Skeletal muscle tissue (tissue), 4 donors: ENCODE results near the gene LRRC56. TPM values are rescaled to one million over a fixed set of nuclear protein-coding genes. Genes with fewer than 3 reads are reported as not detected.
A peak's percentile ranks its signal among the peaks of the same experiment; 100 is the strongest.

Experiments used
- H3K27ac ChIP-seq: one replicate; pipeline ENCODE4 v1.7.0; 2013; ENCODE audit warnings: mild to moderate bottlenecking, low read depth, low read length, inconsistent platforms
- H3K27me3 ChIP-seq, 3 donors: one replicate each; pipeline ENCODE4 v1.7.0; 2013; ENCODE audit warnings: low read length in 3 of 3; ENCODE audit not compliant: control insufficient read depth in 3 of 3, insufficient read depth in 3 of 3
- H3K36me3 ChIP-seq, 3 donors: one replicate each; pipeline ENCODE4 v1.7.0; 2013; ENCODE audit warnings: low read length in 3 of 3; ENCODE audit not compliant: control insufficient read depth in 3 of 3, insufficient read depth in 3 of 3
- H3K4me1 ChIP-seq, 3 donors: one replicate each; pipeline ENCODE4 v1.7.0; 2013; ENCODE audit warnings: low read length in 3 of 3, mild to moderate bottlenecking in 3 of 3; ENCODE audit not compliant: control insufficient read depth in 3 of 3, insufficient read depth in 3 of 3
- H3K4me3 ChIP-seq, 3 donors: one replicate each; pipeline ENCODE4 v1.7.0; 2013; ENCODE audit warnings: low read length in 3 of 3
- H3K9ac ChIP-seq, 3 donors: one replicate each; pipeline ENCODE4 v1.7.0; 2013; ENCODE audit warnings: low read length in 3 of 3, mild to moderate bottlenecking in 3 of 3, moderate library complexity in 2 of 3, low read depth in 1 of 3
- H3K9me3 ChIP-seq, 3 donors: one replicate each; pipeline ENCODE4 v1.7.0; 2013; ENCODE audit warnings: low read length in 3 of 3; ENCODE audit not compliant: control insufficient read depth in 3 of 3
- total RNA-seq: library from RNA; depleted of rRNA; stranded (reverse); fragments of >200 nt; gene quantifications from one replicate; pipeline ENCODE4 v1.2.3, GENCODE V29; 2014
- donor health status: Osteomylitis.

Gene LRRC56
- total RNA-seq, 1 donor from 2014 or later, result under 0.01 TPM

GRCh38 chr11:532527-532985 is 4.8 kb upstream of the LRRC56 start:
- Histone ChIP-seq H3K9me3 (no peaks in the 10 kb centered on the region), H3K4me1 (peaks cover 31 to 48% (median 44%) of the 10 kb centered on the region in 3 donors), H3K36me3 (peaks cover 18 to 25% (median 22%) of the 10 kb centered on the region in 3 donors), H3K4me3 (no peak overlapping the region), H3K27me3 (peaks cover 0 to 10% (median 5%) of the 10 kb centered on the region in 3 donors), H3K27ac (no peak overlapping the region), H3K9ac (no peak overlapping the region)

GRCh38 chr11:532986-533585 is 4.2 kb upstream of the LRRC56 start:
- H3K4me1 ChIP-seq, result peaks cover 33 to 54% (median 50%) of the 10 kb centered on the region in 3 donors

GRCh38 chr11:533586-534395 is 3.5 kb upstream of the LRRC56 start:
- H3K27me3 ChIP-seq, result peaks cover 0 to 22% (median 17%) of the 10 kb centered on the region in 3 donors
- H3K36me3 ChIP-seq, result peaks cover 18 to 25% (median 22%) of the 10 kb centered on the region in 3 donors
- H3K4me3 ChIP-seq, result peak overlapping the region; percentile 50 to 83 (median 81)
- no peaks in the 10 kb centered on the region for H3K9me3 ChIP-seq
- peak overlapping the region; percentile 84 to 93 (median 91) for H3K9ac ChIP-seq
- H3K4me1 ChIP-seq, result peaks cover 32 to 49% (median 45%) of the 10 kb centered on the region in 3 donors
- peak overlapping the region; percentile 88 for H3K27ac ChIP-seq

More at GRCh38 chr11:532986-533585, 4.2 kb upstream of the LRRC56 start:
- Histone ChIP-seq H3K9me3 (no peaks in the 10 kb centered on the region), H3K36me3 (peaks cover 18 to 25% (median 22%) of the 10 kb centered on the region in 3 donors), H3K27me3 (peaks cover 0 to 15% (median 10%) of the 10 kb centered on the region in 3 donors), H3K27ac (no peak overlapping the region), H3K4me3 (no peak overlapping the region), H3K9ac (no peak overlapping the region)

- Histone ChIP-seq H3K27ac (peak overlapping the region; percentile 88), H3K27me3 (peaks cover 0 to 25% (median 20%) of the 10 kb centered on the region in 3 donors), H3K4me1 (peaks cover 26 to 41% (median 37%) of the 10 kb centered on the region in 3 donors), H3K4me3 (peak overlapping the region; percentile 50 to 83 (median 81)), H3K9me3 (no peaks in the 10 kb centered on the region), H3K36me3 (peaks cover 18 to 25% (median 22%) of the 10 kb centered on the region in 3 donors), H3K9ac (peak overlapping the region; percentile 84 to 93 (median 91))
These were observed 2.7 kb upstream of the LRRC56 start for GRCh38 chr11:534396-535209.

DNA sequence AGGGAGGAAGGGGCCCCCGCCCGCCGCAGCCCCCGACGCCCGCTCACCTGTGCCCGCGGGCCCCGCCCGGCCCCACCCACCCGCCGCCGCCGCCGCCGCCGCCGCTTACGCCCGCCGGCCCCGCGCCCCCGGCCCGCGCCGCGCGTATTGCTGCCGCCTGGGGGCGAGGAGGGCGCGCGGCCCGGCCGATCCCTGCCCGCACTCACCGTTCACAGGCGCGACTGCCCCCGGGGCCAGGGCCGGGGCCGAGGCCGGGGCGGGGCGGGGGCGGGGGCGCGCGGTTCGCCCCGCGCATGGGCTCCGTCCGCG is 2.2 kb upstream of the LRRC56 start:
- Histone ChIP-seq H3K36me3 (peaks cover 18 to 25% (median 22%) of the 10 kb centered on the region in 3 donors), H3K4me1 (peaks cover 26 to 41% (median 36%) of the 10 kb centered on the region in 3 donors), H3K4me3 (peak overlapping the region in 2 of 3 donors; percentile 81 to 83), H3K9ac (peak overlapping the region in 1 of 3 donors; percentile 93), H3K9me3 (no peaks in the 10 kb centered on the region), H3K27ac (peak overlapping the region; percentile 88), H3K27me3 (peaks cover 0 to 25% (median 25%) of the 10 kb centered on the region in 3 donors)

GRCh38 chr11:535519-536454 is 1.5 kb upstream of the LRRC56 start, which contains the start of gene HRAS:
TSS of gene HRAS (minus strand) at chr11:535576.
- H3K4me3 ChIP-seq, result peak within 1 kb of the TSS; percentile 50 to 83 (median 81)
- peaks cover 0 to 26% (median 25%) of the 10 kb centered on the region in 3 donors for H3K27me3 ChIP-seq
- peaks cover 18 to 25% (median 22%) of the 10 kb centered on the region in 3 donors for H3K36me3 ChIP-seq
- H3K27ac ChIP-seq, result peak within 1 kb of the TSS; percentile 88
- peaks cover 26 to 41% (median 36%) of the 10 kb centered on the region in 3 donors for H3K4me1 ChIP-seq
- peak within 1 kb of the TSS; percentile 84 to 93 (median 91) for H3K9ac ChIP-seq
- H3K9me3 ChIP-seq, result no peaks in the 10 kb centered on the region

GRCh38 chr11:537622-538430 is 499 bp downstream of the LRRC56 start:
- peaks cover 26 to 36% (median 36%) of the 10 kb centered on the region in 3 donors for H3K4me1 ChIP-seq
- no peak overlapping the region for H3K27ac ChIP-seq
- H3K27me3 ChIP-seq, result peaks cover 0 to 30% (median 25%) of the 10 kb centered on the region in 3 donors
- H3K4me3 ChIP-seq, result peak overlapping the region in 2 of 3 donors; percentile 14 to 61
- H3K9ac ChIP-seq, result peak overlapping the region; percentile 10 to 57 (median 23)
- no peaks in the 10 kb centered on the region for H3K9me3 ChIP-seq
- H3K36me3 ChIP-seq, result peaks cover 4 to 9% (median 8%) of the 10 kb centered on the region in 3 donors

- H3K4me3 ChIP-seq, result no peak overlapping the region
- peaks cover 1 to 4% (median 3%) of the 10 kb centered on the region in 3 donors for H3K36me3 ChIP-seq
- H3K27ac ChIP-seq, result no peak overlapping the region
- peaks cover 0 to 30% (median 25%) of the 10 kb centered on the region in 3 donors for H3K27me3 ChIP-seq
- no peaks in the 10 kb centered on the region for H3K9me3 ChIP-seq
- H3K4me1 ChIP-seq, result peaks cover 26 to 34% (median 31%) of the 10 kb centered on the region in 3 donors
- no peak overlapping the region for H3K9ac ChIP-seq
These were observed 1.2 kb downstream of the LRRC56 start for GRCh38 chr11:538431-539051.
